Lung (tissue), 12 donors: ENCODE results near the gene SLC16A3. TPM values are rescaled to one million over a fixed set of nuclear protein-coding genes. Genes with fewer than 3 reads are reported as not detected.

Experiments used
- ATAC-seq: fragments of 200-7000 bp; cut with Tn5 transposase; one replicate; pipeline ENCODE4 v1.9.1; 2020; ENCODE audit warnings: moderate number of reproducible peaks; ENCODE audit not compliant: insufficient read depth, low FRiP score
- DNase-seq, 3 donors: peaks; one replicate each; pipeline ENCODE4 v3.0.0-alpha.2; 2013 to 2017
- H3K27ac ChIP-seq, 2 donors: one replicate each; pipeline ENCODE4 v1.5.1; 2013; ENCODE audit warnings: mild to moderate bottlenecking in 2 of 2, moderate library complexity in 2 of 2, control low read depth in 1 of 2, inconsistent platforms in 1 of 2, low read depth in 1 of 2, low read length in 1 of 2
- H3K27me3 ChIP-seq, 3 donors: one replicate each; pipeline ENCODE4 v1.5.1; 2013; ENCODE audit warnings: low read length in 2 of 3; ENCODE audit not compliant: control insufficient read depth in 3 of 3, insufficient read depth in 3 of 3
- H3K36me3 ChIP-seq, 4 donors: one replicate each; pipeline ENCODE4 v1.5.1; 2013; ENCODE audit warnings: low read length in 4 of 4, mild to moderate bottlenecking in 1 of 4, moderate library complexity in 1 of 4; ENCODE audit not compliant: control insufficient read depth in 4 of 4, insufficient read depth in 4 of 4
- H3K4me1 ChIP-seq, 5 donors: one replicate each; pipeline ENCODE4 v1.5.1; 2013; ENCODE audit warnings: low read length in 5 of 5, mild to moderate bottlenecking in 2 of 5, moderate library complexity in 1 of 5; ENCODE audit not compliant: control insufficient read depth in 5 of 5, insufficient read depth in 5 of 5
- H3K4me3 ChIP-seq: one replicate; pipeline ENCODE4 v1.5.1; 2013; ENCODE audit warnings: mild to moderate bottlenecking, control low read depth, moderate library complexity
- H3K9ac ChIP-seq, 2 donors: one replicate each; pipeline ENCODE4 v1.5.1; 2013; ENCODE audit warnings: low read length in 2 of 2, control low read depth in 1 of 2; ENCODE audit not compliant: insufficient read depth in 1 of 2
- H3K9me3 ChIP-seq, 4 donors: one replicate each; pipeline ENCODE4 v1.5.1; 2013; ENCODE audit warnings: low read length in 3 of 4, mild to moderate bottlenecking in 1 of 4, moderate library complexity in 1 of 4; ENCODE audit not compliant: control insufficient read depth in 4 of 4, insufficient read depth in 3 of 4
- CTCF ChIP-seq: IDR thresholded peaks from 2 replicates; pipeline ENCODE4 v1.5.1; 2012; ENCODE audit warnings: mild to moderate bottlenecking; ENCODE audit errors: control extremely low read depth, extremely low read depth
- WGBS, 2 donors: extraction: QIAGEN DNeasy Blood & Tissue Kit; methylation state at CpG; one replicate each; pipeline ENCODE4 v1.1.7; 2013; 5-methylcytosine and 5-hydroxymethylcytosine counted together
- polyA plus RNA-seq, 2 donors: library from polyadenylated mRNA; stranded (reverse); fragments of 200-250 nt; gene quantifications; one replicate each; pipeline ENCODE4 v1.2.1, GENCODE V29; 2013
- total RNA-seq, 2 donors: library from RNA; depleted of rRNA in 1 of 2; stranded (reverse); fragments of >200 nt in 1 of 2; gene quantifications; one replicate each; pipeline ENCODE4 v1.2.1, GENCODE V29; 2014 to 2021
- donor health status: control.
- donor health status: control.
- donor health status: Bipolar disorder and iron deficiency.
- donor health status: healthy.
- donor health status: DM: yes; HTN: yes; CAD: no.

Gene SLC16A3
- total and polyA plus RNA-seq, 4 donors: 31.0 to 309 (median 93.4) TPM

- no peak overlapping the region for H3K4me3 ChIP-seq
- no peak overlapping the region for H3K9ac ChIP-seq
- DNase-seq (no peak), ATAC-seq (no peak)
- no peaks in the 10 kb centered on the region for H3K4me1 ChIP-seq
- 95% methylated on average over 31 of the region's 31 CpGs for WGBS, 2 donors
- H3K27ac ChIP-seq: no peak overlapping the region
- TF ChIP-seq CTCF: no peak
- no peaks in the 10 kb centered on the region for H3K27me3 ChIP-seq
- peaks cover 9 to 30% (median 15%) of the 10 kb centered on the region in 4 donors for H3K36me3 ChIP-seq
- no peaks in the 10 kb centered on the region for H3K9me3 ChIP-seq
Observed at GRCh38 chr17:82180776-82181528, 47.9 kb upstream of the SLC16A3 start.

GRCh38 chr17:82184761-82185160, 44.1 kb upstream of the SLC16A3 start:
- no peak for ATAC-seq
- H3K9me3 ChIP-seq: no peaks in the 10 kb centered on the region
- H3K4me1 ChIP-seq: no peaks in the 10 kb centered on the region
- H3K27me3 ChIP-seq: no peaks in the 10 kb centered on the region
- no peak for TF ChIP-seq CTCF
- peaks cover 9 to 29% (median 15%) of the 10 kb centered on the region in 4 donors for H3K36me3 ChIP-seq
- H3K27ac ChIP-seq: no peak overlapping the region
- DNase-seq: no peak
- WGBS, 2 donors: 94 to 98% methylated on average over 5 of the region's 5 CpGs
- no peak overlapping the region for H3K4me3 ChIP-seq
- no peak overlapping the region for H3K9ac ChIP-seq

GRCh38 chr17:82186221-82186620, 42.6 kb upstream of the SLC16A3 start:
- TF ChIP-seq CTCF: no peak
- ATAC-seq (no peak), DNase-seq (no peak)
- Histone ChIP-seq H3K36me3 (peaks cover 9 to 29% (median 11%) of the 10 kb centered on the region in 4 donors), H3K4me1 (no peaks in the 10 kb centered on the region), H3K27me3 (no peaks in the 10 kb centered on the region), H3K9me3 (no peaks in the 10 kb centered on the region), H3K9ac (no peak overlapping the region), H3K27ac (no peak overlapping the region), H3K4me3 (no peak overlapping the region)
- WGBS, 2 donors: 96 to 97% methylated on average over 15 of the region's 15 CpGs
